ENCODE measurements around the gene NIPAL1.

GRCh38 chr4:48042979-48043461, 26.4 kb downstream of the NIPAL1 start:
- TF ChIP-seq CTCF (IDR thresholded peaks at IDR 0.05; ENCODE audit: borderline replicate concordance, extremely low read depth, low read length, poor library complexity, severe bottlenecking) = no peak
- no peak for TF ChIP-seq EZH2 (IDR thresholded peaks at IDR 0.05; ENCODE audit: borderline replicate concordance, low read depth, low read length, severe bottlenecking)

Data from DND-41 (cell line).